ENCODE data around the gene MACROD2.
A peak's percentile ranks its signal among the peaks of the same experiment; 100 is the strongest.
"Not testable (repeated sequence)": the region's sequence is repeated elsewhere in the genome, so short reads cannot be mapped to it uniquely, and the experiment has no call there.

The MACROD2 gene

DNA sequence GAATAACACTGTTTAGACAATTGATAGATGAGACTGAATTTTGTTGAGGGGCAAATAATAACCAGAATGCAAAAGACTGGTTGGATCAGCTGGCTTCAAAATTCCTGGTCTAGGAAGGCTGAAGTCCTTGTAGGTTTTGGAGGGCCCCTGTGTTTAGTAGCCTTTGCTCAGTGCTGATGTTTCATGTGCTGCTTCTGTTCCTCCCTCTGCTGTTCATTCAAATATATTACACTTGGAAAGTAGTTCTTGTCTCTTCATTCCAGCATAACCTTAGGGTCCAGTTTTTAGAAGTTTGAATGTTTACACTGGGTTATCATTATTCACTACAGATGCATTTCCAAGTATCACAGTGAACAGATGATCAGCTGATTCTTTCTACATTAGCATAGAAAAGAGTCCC is 269.6 kb downstream of the MACROD2 start:
- peak; percentile 53 for DNase-seq (ENCODE audit: low read depth)
- H3K4me3 ChIP-seq (ENCODE audit: control insufficient read depth, low read depth, low read length) = no peak overlapping the region
- TF ChIP-seq CTCF (conservative IDR thresholded peaks at IDR 0.05; ENCODE audit: control insufficient read depth, insufficient read depth, low read depth, low read length) = peak; percentile 47

- TF ChIP-seq CTCF (conservative IDR thresholded peaks at IDR 0.05; ENCODE audit: control insufficient read depth, insufficient read depth, low read depth, low read length) = no peak
- DNase-seq (ENCODE audit: low read depth) = no peak
- H3K4me3 ChIP-seq (ENCODE audit: control insufficient read depth, low read depth, low read length) = no peak overlapping the region
These were observed 270.9 kb downstream of the MACROD2 start for GRCh38 chr20:14266246-14266645.

DNA sequence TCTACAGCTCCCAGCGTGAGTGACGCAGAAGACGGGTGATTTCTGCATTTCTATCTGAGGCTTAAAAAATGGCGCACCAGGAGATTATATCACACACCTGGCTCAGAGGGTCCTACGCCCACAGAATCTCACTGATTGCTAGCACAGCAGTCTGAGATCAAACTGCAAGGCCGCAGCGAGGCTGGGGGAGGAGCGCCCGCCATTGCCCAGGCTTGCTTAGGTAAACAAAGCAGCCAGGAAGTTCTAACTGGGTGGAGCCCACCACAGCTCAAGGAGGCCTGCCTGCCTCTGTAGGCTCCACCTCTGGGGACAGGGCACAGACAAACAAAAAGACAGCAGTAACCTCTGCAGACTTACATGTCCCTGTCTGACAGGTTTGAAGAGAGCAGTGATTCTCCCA is 275.4 kb downstream of the MACROD2 start:
- not testable (repeated sequence) for DNase-seq (ENCODE audit: low read depth); H3K4me3 ChIP-seq (ENCODE audit: control insufficient read depth, low read depth, low read length)

- DNase-seq (ENCODE audit: low read depth) = no peak
- H3K4me3 ChIP-seq (ENCODE audit: control insufficient read depth, low read depth, low read length) = no peak overlapping the region
- no peak for TF ChIP-seq CTCF (conservative IDR thresholded peaks at IDR 0.05; ENCODE audit: control insufficient read depth, insufficient read depth, low read depth, low read length)
These were observed 286.8 kb downstream of the MACROD2 start for GRCh38 chr20:14282140-14282539.

DNA sequence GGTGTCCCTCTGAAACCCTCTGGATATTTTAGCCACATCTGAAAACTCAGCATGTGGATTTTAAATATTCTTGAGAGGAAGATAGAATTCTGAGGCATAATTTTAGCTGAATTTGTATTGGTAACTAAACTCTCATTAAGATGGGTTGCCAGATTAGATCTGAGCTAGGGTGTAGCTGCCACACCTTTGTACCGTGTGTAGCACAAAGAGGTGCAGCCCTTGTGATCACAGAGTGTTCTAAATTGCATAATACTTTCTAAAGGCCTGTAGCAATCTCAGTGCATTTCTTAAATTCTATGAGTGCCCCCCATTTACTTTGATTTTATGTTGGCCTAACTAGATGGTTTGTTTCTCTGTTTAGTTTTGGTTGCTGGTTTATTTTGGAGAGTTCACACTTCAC is 289.1 kb downstream of the MACROD2 start:
- H3K4me3 ChIP-seq (ENCODE audit: control insufficient read depth, low read depth, low read length) = no peak overlapping the region
- DNase-seq (ENCODE audit: low read depth) = no peak
- TF ChIP-seq CTCF (conservative IDR thresholded peaks at IDR 0.05; ENCODE audit: control insufficient read depth, insufficient read depth, low read depth, low read length) = no peak

GRCh38 chr20:14288341-14289330 is 293.3 kb downstream of the MACROD2 start:
- no peak overlapping the region for H3K4me3 ChIP-seq (ENCODE audit: control insufficient read depth, low read depth, low read length)
- no peak for TF ChIP-seq CTCF (conservative IDR thresholded peaks at IDR 0.05; ENCODE audit: control insufficient read depth, insufficient read depth, low read depth, low read length)

GRCh38 chr20:14291502-14291901 is 296.2 kb downstream of the MACROD2 start:
- no peak overlapping the region for H3K4me3 ChIP-seq (ENCODE audit: control insufficient read depth, low read depth, low read length)
- TF ChIP-seq CTCF (conservative IDR thresholded peaks at IDR 0.05; ENCODE audit: control insufficient read depth, insufficient read depth, low read depth, low read length) = no peak
- DNase-seq (ENCODE audit: low read depth) = no peak

More at GRCh38 chr20:14288341-14289330, 293.3 kb downstream of the MACROD2 start:
- peak; percentile 86 for DNase-seq (ENCODE audit: low read depth)
